ENCODE measurements around the gene SPARC. TPM values are rescaled to one million over a fixed set of nuclear protein-coding genes. Genes with fewer than 3 reads are reported as not detected.

SPARC gene
- total RNA-seq, 1 experiment from 2014 or later, result 418 TPM

DNA sequence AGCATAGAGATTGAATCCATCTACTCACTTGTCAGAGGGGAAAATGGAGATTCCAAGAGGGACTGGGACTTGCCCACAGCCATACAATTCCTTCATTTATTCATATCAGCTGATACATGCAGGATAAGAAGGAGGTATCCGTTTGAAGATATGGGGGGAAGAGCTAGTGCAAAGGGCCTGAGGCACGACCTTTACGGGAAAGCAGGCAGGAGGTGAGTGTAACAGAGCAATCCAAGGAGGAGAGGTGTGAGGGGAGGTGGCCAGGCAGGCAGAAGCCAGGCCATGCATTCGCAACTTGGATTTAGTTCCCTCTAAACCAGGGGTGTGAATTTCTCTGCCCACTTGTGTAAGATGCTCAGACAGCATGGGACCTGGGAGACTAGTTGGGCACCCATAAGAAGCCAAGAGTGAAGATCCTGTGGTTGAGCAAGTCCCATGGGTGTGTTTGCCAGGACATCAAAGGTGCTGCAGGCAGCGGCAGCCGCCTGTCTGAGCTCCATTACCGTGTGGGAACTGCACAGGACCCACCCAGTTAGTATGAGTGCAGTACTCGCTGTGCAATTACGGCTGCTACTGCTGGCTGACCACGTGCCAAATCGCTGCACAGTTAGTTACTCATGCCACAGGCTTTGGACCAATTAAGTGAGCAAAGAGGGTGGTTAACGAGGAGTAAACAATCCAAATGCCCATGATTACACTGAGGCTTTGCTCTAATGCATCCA, 64.2 kb downstream of the SPARC start (continued):
- TF ChIP-seq, protein P1, sequence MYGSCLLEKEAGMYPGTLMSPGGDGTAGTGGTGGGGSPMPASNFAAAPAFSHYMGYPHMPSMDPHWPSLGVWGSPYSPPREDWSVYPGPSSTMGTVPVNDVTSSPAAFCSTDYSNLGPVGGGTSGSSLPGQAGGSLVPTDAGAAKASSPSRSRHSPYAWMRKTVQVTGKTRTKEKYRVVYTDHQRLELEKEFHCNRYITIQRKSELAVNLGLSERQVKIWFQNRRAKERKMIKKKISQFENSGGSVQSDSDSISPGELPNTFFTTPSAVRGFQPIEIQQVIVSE (CRISPR knock-in tag; IDR thresholded peaks at IDR 0.05; ENCODE audit: borderline replicate concordance), result no peak
- TF ChIP-seq, protein P2, sequence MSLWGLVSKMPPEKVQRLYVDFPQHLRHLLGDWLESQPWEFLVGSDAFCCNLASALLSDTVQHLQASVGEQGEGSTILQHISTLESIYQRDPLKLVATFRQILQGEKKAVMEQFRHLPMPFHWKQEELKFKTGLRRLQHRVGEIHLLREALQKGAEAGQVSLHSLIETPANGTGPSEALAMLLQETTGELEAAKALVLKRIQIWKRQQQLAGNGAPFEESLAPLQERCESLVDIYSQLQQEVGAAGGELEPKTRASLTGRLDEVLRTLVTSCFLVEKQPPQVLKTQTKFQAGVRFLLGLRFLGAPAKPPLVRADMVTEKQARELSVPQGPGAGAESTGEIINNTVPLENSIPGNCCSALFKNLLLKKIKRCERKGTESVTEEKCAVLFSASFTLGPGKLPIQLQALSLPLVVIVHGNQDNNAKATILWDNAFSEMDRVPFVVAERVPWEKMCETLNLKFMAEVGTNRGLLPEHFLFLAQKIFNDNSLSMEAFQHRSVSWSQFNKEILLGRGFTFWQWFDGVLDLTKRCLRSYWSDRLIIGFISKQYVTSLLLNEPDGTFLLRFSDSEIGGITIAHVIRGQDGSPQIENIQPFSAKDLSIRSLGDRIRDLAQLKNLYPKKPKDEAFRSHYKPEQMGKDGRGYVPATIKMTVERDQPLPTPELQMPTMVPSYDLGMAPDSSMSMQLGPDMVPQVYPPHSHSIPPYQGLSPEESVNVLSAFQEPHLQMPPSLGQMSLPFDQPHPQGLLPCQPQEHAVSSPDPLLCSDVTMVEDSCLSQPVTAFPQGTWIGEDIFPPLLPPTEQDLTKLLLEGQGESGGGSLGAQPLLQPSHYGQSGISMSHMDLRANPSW (CRISPR knock-in tag; conservative IDR thresholded peaks at IDR 0.05; ENCODE audit: low read depth), result no peak

DNA sequence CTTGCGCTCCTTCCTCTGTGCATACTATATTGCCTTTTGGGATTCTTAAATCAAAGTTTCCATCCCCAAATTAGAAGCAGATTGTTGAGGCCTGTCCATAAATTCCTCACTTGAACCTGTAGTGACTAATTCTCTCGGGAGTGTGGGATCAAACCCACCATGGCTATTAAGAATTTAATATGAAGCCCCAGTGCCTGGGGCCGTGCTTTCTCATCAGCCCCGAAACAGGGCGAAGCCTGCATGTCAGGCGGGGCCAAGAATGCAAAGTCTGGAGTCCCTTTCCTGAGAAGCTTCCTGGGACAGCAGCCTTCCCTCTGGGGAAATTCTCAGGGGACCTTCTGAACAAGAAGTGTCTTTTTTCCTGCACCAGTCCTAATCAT, 66.3 kb downstream of the SPARC start:
- ChIA-PET CTCF (interaction anchor here (1.3 to 3.7 kb wide), 5 partner anchors 17 to 120 kb away, joined by 3 to 26 read pairs (median 9); no protein-coding TSS in a partner anchor), POLR2A (interaction anchor here (0.6 kb wide), 1 partner anchor 32 kb away, joined by 3 read pairs; no protein-coding TSS in a partner anchor)
- DNase-seq (ENCODE audit: low spot score), result no peak
- H3K36me3 Mint-ChIP-seq, result no peaks in the 10 kb centered on the region
- no peak overlapping the region for H3K4me3 Mint-ChIP-seq
- no peak overlapping the region; the same call in 1 of the 2 replicates for H3K27ac Mint-ChIP-seq
- peaks cover 36% of the 10 kb centered on the region for H3K4me1 Mint-ChIP-seq
- no peak for ATAC-seq
- H3K27me3 Mint-ChIP-seq (ENCODE audit: low read depth), result no peaks in the 10 kb centered on the region; the same call in 1 of the 2 replicates
- TF ChIP-seq, protein P3, sequence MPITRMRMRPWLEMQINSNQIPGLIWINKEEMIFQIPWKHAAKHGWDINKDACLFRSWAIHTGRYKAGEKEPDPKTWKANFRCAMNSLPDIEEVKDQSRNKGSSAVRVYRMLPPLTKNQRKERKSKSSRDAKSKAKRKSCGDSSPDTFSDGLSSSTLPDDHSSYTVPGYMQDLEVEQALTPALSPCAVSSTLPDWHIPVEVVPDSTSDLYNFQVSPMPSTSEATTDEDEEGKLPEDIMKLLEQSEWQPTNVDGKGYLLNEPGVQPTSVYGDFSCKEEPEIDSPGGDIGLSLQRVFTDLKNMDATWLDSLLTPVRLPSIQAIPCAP (CRISPR knock-in tag; IDR thresholded peaks at IDR 0.05), result no peak
- TF ChIP-seq, protein P4, sequence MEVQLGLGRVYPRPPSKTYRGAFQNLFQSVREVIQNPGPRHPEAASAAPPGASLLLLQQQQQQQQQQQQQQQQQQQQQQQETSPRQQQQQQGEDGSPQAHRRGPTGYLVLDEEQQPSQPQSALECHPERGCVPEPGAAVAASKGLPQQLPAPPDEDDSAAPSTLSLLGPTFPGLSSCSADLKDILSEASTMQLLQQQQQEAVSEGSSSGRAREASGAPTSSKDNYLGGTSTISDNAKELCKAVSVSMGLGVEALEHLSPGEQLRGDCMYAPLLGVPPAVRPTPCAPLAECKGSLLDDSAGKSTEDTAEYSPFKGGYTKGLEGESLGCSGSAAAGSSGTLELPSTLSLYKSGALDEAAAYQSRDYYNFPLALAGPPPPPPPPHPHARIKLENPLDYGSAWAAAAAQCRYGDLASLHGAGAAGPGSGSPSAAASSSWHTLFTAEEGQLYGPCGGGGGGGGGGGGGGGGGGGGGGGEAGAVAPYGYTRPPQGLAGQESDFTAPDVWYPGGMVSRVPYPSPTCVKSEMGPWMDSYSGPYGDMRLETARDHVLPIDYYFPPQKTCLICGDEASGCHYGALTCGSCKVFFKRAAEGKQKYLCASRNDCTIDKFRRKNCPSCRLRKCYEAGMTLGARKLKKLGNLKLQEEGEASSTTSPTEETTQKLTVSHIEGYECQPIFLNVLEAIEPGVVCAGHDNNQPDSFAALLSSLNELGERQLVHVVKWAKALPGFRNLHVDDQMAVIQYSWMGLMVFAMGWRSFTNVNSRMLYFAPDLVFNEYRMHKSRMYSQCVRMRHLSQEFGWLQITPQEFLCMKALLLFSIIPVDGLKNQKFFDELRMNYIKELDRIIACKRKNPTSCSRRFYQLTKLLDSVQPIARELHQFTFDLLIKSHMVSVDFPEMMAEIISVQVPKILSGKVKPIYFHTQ (CRISPR knock-in tag; IDR thresholded peaks at IDR 0.05), result no peak
- TF ChIP-seq, protein P5, sequence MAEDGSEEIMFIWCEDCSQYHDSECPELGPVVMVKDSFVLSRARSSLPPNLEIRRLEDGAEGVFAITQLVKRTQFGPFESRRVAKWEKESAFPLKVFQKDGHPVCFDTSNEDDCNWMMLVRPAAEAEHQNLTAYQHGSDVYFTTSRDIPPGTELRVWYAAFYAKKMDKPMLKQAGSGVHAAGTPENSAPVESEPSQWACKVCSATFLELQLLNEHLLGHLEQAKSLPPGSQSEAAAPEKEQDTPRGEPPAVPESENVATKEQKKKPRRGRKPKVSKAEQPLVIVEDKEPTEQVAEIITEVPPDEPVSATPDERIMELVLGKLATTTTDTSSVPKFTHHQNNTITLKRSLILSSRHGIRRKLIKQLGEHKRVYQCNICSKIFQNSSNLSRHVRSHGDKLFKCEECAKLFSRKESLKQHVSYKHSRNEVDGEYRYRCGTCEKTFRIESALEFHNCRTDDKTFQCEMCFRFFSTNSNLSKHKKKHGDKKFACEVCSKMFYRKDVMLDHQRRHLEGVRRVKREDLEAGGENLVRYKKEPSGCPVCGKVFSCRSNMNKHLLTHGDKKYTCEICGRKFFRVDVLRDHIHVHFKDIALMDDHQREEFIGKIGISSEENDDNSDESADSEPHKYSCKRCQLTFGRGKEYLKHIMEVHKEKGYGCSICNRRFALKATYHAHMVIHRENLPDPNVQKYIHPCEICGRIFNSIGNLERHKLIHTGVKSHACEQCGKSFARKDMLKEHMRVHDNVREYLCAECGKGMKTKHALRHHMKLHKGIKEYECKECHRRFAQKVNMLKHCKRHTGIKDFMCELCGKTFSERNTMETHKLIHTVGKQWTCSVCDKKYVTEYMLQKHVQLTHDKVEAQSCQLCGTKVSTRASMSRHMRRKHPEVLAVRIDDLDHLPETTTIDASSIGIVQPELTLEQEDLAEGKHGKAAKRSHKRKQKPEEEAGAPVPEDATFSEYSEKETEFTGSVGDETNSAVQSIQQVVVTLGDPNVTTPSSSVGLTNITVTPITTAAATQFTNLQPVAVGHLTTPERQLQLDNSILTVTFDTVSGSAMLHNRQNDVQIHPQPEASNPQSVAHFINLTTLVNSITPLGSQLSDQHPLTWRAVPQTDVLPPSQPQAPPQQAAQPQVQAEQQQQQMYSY (CRISPR knock-in tag; IDR thresholded peaks at IDR 0.05), result no peak
- no peak for TF ChIP-seq SMAD3 (CRISPR knock-in tag; IDR thresholded peaks at IDR 0.05; ENCODE audit: borderline replicate concordance)
- TF ChIP-seq CREB1 (CRISPR knock-in tag; IDR thresholded peaks at IDR 0.05), result no peak
- TF ChIP-seq, protein P6, sequence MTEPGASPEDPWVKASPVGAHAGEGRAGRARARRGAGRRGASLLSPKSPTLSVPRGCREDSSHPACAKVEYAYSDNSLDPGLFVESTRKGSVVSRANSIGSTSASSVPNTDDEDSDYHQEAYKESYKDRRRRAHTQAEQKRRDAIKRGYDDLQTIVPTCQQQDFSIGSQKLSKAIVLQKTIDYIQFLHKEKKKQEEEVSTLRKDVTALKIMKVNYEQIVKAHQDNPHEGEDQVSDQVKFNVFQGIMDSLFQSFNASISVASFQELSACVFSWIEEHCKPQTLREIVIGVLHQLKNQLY (CRISPR knock-in tag; IDR thresholded peaks at IDR 0.05), result no peak
- TF ChIP-seq, protein P7, sequence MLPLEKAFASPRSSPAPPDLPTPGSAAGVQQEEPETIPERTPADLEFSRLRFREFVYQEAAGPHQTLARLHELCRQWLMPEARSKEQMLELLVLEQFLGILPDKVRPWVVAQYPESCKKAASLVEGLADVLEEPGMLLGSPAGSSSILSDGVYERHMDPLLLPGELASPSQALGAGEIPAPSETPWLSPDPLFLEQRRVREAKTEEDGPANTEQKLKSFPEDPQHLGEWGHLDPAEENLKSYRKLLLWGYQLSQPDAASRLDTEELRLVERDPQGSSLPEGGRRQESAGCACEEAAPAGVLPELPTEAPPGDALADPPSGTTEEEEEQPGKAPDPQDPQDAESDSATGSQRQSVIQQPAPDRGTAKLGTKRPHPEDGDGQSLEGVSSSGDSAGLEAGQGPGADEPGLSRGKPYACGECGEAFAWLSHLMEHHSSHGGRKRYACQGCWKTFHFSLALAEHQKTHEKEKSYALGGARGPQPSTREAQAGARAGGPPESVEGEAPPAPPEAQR (CRISPR knock-in tag; IDR thresholded peaks at IDR 0.05), result no peak
- TF ChIP-seq, protein P8, sequence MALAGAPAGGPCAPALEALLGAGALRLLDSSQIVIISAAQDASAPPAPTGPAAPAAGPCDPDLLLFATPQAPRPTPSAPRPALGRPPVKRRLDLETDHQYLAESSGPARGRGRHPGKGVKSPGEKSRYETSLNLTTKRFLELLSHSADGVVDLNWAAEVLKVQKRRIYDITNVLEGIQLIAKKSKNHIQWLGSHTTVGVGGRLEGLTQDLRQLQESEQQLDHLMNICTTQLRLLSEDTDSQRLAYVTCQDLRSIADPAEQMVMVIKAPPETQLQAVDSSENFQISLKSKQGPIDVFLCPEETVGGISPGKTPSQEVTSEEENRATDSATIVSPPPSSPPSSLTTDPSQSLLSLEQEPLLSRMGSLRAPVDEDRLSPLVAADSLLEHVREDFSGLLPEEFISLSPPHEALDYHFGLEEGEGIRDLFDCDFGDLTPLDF (CRISPR knock-in tag; IDR thresholded peaks at IDR 0.05), result no peak
- TF ChIP-seq, protein P9, sequence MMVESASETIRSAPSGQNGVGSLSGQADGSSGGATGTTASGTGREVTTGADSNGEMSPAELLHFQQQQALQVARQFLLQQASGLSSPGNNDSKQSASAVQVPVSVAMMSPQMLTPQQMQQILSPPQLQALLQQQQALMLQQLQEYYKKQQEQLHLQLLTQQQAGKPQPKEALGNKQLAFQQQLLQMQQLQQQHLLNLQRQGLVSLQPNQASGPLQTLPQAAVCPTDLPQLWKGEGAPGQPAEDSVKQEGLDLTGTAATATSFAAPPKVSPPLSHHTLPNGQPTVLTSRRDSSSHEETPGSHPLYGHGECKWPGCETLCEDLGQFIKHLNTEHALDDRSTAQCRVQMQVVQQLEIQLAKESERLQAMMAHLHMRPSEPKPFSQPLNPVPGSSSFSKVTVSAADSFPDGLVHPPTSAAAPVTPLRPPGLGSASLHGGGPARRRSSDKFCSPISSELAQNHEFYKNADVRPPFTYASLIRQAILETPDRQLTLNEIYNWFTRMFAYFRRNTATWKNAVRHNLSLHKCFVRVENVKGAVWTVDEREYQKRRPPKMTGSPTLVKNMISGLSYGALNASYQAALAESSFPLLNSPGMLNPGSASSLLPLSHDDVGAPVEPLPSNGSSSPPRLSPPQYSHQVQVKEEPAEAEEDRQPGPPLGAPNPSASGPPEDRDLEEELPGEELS (CRISPR knock-in tag; IDR thresholded peaks at IDR 0.05), result no peak
- TF ChIP-seq FOXP1 (CRISPR knock-in tag; IDR thresholded peaks at IDR 0.05; ENCODE audit: borderline replicate concordance), result no peak
- no peak for TF ChIP-seq TCF7 (CRISPR knock-in tag; IDR thresholded peaks at IDR 0.05; ENCODE audit: low read depth)
- H3K9me3 Mint-ChIP-seq, result peaks cover 4% of the 10 kb centered on the region; the same call in 1 of the 2 replicates
